KMS-11 (cell line): ENCODE results near the gene PRKCG.
"Not testable (repeated sequence)": the region's sequence is repeated elsewhere in the genome, so short reads cannot be mapped to it uniquely, and the experiment has no call there.

Experiments
- H2AFZ ChIP-seq: fragments of 200-600 bp; sonication (generic); 2 replicates; pipeline ENCODE4 v1.6.1; 2016; ENCODE audit warnings: antibody characterized with exemption, mixed run types, low read depth
- H3K27ac ChIP-seq: fragments of 200-600 bp; sonication (generic); 2 replicates; pipeline ENCODE4 v1.6.1; 2016; ENCODE audit warnings: mild to moderate bottlenecking, mixed run types
- H3K27me3 ChIP-seq: fragments of 200-600 bp; sonication (generic); 2 replicates; pipeline ENCODE4 v1.6.1; 2017; ENCODE audit warnings: mild to moderate bottlenecking, low read depth, mixed run types, moderate library complexity; ENCODE audit not compliant: insufficient read depth
- H3K36me3 ChIP-seq: fragments of 200-600 bp; sonication (generic); 2 replicates; pipeline ENCODE4 v1.6.1; 2017; ENCODE audit warnings: mild to moderate bottlenecking, mixed run types; ENCODE audit not compliant: insufficient read depth
- H3K4me1 ChIP-seq: fragments of 200-600 bp; sonication (generic); 2 replicates; pipeline ENCODE4 v1.6.1; 2016; ENCODE audit warnings: mild to moderate bottlenecking, low read depth, mixed run types; ENCODE audit not compliant: poor library complexity, severe bottlenecking
- H3K4me2 ChIP-seq: fragments of 200-600 bp; sonication (generic); 2 replicates; pipeline ENCODE4 v1.7.0; 2016; ENCODE audit warnings: mild to moderate bottlenecking, mixed run types
- H3K4me3 ChIP-seq: fragments of 200-600 bp; sonication (generic); IDR thresholded peaks from 2 replicates; pipeline ENCODE4 v1.6.1; 2017; ENCODE audit warnings: low read depth, low read length, mixed read lengths; ENCODE audit not compliant: insufficient read depth
- H3K79me2 ChIP-seq: fragments of 200-600 bp; sonication (generic); 2 replicates; pipeline ENCODE4 v1.6.1; 2016; ENCODE audit warnings: low read depth, mixed run types; ENCODE audit not compliant: insufficient read depth
- H3K9ac ChIP-seq: fragments of 200-600 bp; sonication (generic); 2 replicates; pipeline ENCODE4 v1.6.1; 2016; ENCODE audit warnings: mild to moderate bottlenecking, mixed run types
- H4K20me1 ChIP-seq: fragments of 200-600 bp; sonication (generic); 2 replicates; pipeline ENCODE4 v1.6.1; 2016; ENCODE audit warnings: mild to moderate bottlenecking, mixed run types; ENCODE audit not compliant: insufficient read depth
- CTCF ChIP-seq: fragments of 200-600 bp; sonication (generic); conservative IDR thresholded peaks from 2 replicates; pipeline ENCODE4 v1.6.1; 2017; ENCODE audit warnings: low read depth, mild to moderate bottlenecking, antibody characterized with exemption, low read length, moderate library complexity, mixed read lengths

The PRKCG gene

GRCh38 chr19:53881482-53882390, at the start of gene PRKCG:
PRKCG (plus strand) TSS chr19:53882197; CDS start chr19:53882495, 298 bp downstream.
- no peak for TF ChIP-seq CTCF
- H2AFZ ChIP-seq: no peak within 1 kb of the TSS
- peaks cover 12% of the 10 kb centered on the region; the same call in 1 of the 2 replicates for H3K27me3 ChIP-seq
- H3K4me3 ChIP-seq: no peak within 1 kb of the TSS
- no peak within 1 kb of the TSS for H3K4me2 ChIP-seq
- H3K4me1 ChIP-seq: no peaks in the 10 kb centered on the region
- no peak within 1 kb of the TSS for H3K9ac ChIP-seq
- H3K36me3 ChIP-seq: no peaks in the 10 kb centered on the region
- no peaks in the 10 kb centered on the region for H3K79me2 ChIP-seq
- H4K20me1 ChIP-seq: no peaks in the 10 kb centered on the region
- H3K27ac ChIP-seq: no peak within 1 kb of the TSS

DNA sequence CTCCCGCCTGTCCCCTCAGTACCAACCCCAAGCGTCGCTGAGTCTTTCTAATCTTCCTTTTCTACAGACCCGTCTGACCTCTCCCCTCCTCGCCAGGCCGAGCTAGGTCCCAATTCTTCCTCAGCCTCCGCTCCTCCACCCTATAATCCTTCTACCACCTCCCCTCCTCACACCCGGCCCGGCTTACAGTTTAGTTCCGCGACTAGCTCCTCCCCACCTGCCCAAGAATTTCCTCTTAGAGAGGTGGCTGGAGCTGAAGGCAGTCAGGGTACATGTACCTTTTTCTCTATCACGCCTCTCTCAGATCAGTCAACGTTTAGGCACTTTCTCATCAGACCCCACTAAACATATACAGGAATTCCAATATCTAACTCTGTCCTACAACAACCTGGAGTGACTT, 49.1 kb upstream of the PRKCG start:
- not testable (repeated sequence) for H3K4me2 ChIP-seq, H3K4me3 ChIP-seq, H3K27ac ChIP-seq

GRCh38 chr19:53838446-53838845, 43.6 kb upstream of the PRKCG start:
- not testable (repeated sequence) for H3K27me3 ChIP-seq, H3K9ac ChIP-seq, H3K4me1 ChIP-seq, H3K4me2 ChIP-seq, H3K36me3 ChIP-seq, H3K4me3 ChIP-seq, H4K20me1 ChIP-seq, H2AFZ ChIP-seq, H3K27ac ChIP-seq, H3K79me2 ChIP-seq

More for the DNA sequence above, 49.1 kb upstream of the PRKCG start:
- H3K27me3 ChIP-seq, H3K79me2 ChIP-seq, H3K9ac ChIP-seq, H3K4me1 ChIP-seq, H3K36me3 ChIP-seq, H2AFZ ChIP-seq, H4K20me1 ChIP-seq: not testable (repeated sequence)

DNA sequence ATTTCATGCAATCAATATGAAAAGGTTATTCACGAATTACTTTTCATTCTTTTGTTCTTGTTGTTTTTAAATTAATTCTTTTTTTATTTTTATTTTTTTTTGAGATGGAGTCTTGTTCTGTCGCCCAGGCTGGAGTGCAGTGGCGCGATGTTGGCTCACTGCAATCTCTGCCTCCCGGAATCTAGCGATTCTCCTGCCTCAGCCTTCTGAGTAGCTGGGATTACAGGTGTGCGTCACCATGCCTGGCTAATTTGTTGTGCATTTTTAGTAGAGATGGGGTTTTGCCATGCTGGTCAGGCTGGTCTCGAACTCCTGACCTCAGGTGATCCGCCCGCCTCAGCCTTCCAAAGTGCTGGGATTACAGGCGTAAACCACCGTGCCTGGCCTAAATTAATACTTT, 41.8 kb upstream of the PRKCG start:
- H3K27ac ChIP-seq, H3K79me2 ChIP-seq, H3K27me3 ChIP-seq, H3K4me3 ChIP-seq, H3K9ac ChIP-seq, H4K20me1 ChIP-seq, H3K4me2 ChIP-seq, H3K36me3 ChIP-seq, H3K4me1 ChIP-seq, H2AFZ ChIP-seq: not testable (repeated sequence)

- not testable (repeated sequence) for H3K4me2 ChIP-seq, H3K4me1 ChIP-seq, H2AFZ ChIP-seq, H4K20me1 ChIP-seq, H3K9ac ChIP-seq, H3K27me3 ChIP-seq, H3K79me2 ChIP-seq, H3K27ac ChIP-seq, H3K36me3 ChIP-seq, H3K4me3 ChIP-seq
Observed at GRCh38 chr19:53840914-53841313, 41.1 kb upstream of the PRKCG start.

DNA sequence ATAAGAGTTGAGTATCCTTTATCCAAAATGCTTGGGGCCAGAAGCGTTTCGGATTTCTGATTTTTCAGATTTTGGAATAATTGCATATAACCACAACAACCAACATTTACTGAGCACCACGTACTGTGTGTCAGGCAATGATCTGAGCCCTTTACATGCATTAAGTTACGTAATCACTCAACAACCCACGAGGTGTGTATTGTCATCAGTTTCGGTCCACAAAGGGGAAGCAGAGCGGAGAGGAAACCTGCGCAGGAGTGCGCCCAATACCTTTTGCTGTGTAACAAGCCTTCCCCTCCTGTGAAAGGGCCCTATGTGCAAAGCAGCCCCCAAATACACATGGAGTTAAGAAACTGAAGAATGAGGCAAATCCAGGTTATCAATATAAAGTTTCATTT, 37.1 kb upstream of the PRKCG start:
- Histone ChIP-seq H3K27ac (no peak overlapping the region), H2AFZ (no peak overlapping the region), H4K20me1 (no peaks in the 10 kb centered on the region), H3K4me2 (no peak overlapping the region), H3K36me3 (no peaks in the 10 kb centered on the region), H3K4me1 (no peaks in the 10 kb centered on the region), H3K27me3 (peaks cover 4% of the 10 kb centered on the region; the same call in 1 of the 2 replicates), H3K4me3 (no peak overlapping the region), H3K79me2 (no peaks in the 10 kb centered on the region), H3K9ac (no peak overlapping the region)
- TF ChIP-seq CTCF: no peak
